T47D (cell line): Measurements from ENCODE around the gene SMU1.
A peak's percentile ranks its signal among the peaks of the same experiment; 100 is the strongest.
"Not testable (repeated sequence)": the region's sequence is repeated elsewhere in the genome, so short reads cannot be mapped to it uniquely, and the experiment has no call there.

ENCODE experiments used
- DNase-seq, 2 experiments: peaks; one replicate each; pipeline versions ENCODE4 v3.0.0 to v3.0.0-alpha.2; 2011 to 2012; ENCODE audit warnings: low read depth in 1 of 2, low spot score in 1 of 2
- JUND ChIP-seq: IDR thresholded peaks from 2 replicates; pipeline ENCODE4 v1.6.1; 2012; ENCODE audit warnings: low read depth
- in situ Hi-C: cut with HindIII; loops from 2 replicates; pipeline ENCODE4 v1.10.0; 2016; ENCODE audit warnings: low sequenced_read_pairs, low pct_unique_long_range_greater_than_20kb

Gene SMU1

DNA sequence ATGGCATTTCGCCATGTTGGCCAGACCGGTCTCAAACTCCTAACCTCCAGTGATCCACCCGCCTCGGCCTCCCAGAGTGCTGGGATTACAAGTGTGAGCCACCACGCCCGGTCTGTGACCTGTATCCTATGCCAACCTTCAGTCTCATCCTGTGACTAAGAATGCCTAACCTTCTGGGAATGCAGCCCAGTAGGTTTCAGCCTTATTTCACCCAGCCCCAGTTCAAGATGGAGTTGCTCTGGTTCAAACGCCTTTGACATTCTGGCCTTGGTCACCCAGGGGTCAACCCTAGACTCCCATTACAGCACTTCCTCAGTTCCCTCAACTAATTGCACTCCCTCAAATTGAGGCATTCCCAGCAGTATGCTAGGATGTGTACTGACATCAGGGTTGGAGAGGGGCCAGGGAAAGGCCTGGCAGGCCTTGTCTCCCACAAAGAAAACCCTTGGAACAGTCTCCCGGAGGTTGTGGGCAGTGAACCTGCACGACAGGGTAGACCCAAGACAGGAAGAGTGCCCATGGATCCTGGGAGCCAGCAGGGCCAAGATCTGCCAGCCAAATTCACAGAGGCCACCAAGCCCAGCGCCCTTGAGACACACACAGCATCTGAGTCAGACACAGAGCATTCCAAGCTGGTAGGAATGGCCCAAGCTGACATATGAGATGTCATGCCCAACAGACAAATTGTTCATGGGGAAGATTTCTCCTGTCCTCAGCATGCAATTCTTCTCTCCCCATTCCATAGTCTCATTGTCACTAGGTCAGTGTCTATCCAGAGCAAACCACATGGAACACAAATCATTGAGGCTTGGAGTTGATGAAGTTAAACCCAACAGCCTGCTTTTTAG is 24.9 kb upstream of the SMU1 start:
- TF ChIP-seq JUND = no peak
- in situ Hi-C loops = no loop called here
- no peak for DNase-seq

DNA sequence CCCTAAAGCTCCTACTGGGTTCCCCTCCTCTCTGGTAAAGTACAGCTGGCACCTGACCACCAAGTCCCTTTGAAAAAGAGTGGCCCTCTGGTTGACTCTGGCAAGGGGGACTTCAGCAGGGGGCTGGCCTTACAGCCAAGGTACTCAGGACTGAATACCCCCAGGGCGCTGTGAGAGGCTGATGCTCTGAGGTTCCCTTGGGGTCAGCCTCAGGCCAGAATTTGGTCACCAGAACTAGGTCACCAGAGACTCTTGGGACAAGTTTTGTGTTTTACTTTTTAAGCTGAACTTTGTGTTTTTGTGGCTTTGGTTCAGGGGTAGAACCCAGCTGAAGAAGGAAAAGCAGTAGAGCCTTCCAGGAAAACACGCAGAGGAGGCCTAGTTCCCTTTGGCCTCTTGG is 23.3 kb upstream of the SMU1 start:
- TF ChIP-seq JUND = no peak

DNA sequence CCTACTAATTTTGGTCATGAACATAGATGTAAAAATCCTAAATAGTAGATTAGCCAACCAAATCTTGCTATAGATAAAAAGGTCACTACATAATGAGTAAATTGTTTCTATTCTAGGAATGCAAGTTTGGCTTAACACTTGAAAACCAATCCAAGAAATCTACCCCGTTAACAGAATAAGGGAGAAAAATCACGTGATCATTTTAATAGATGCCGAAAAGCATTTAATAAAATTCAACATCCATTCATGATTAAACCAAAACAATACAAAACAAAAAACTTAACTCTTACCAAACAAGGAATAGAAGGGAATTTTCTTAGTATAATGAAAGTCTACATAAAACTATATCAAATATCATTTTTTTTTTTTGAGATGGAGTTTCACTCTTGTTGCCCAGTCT is 20.7 kb upstream of the SMU1 start:
- no peak for DNase-seq
- in situ Hi-C loops = no loop called here
- TF ChIP-seq JUND = no peak

More for the DNA sequence above, 23.3 kb upstream of the SMU1 start:
- in situ Hi-C loops = no loop called here
- DNase-seq = no peak

DNA sequence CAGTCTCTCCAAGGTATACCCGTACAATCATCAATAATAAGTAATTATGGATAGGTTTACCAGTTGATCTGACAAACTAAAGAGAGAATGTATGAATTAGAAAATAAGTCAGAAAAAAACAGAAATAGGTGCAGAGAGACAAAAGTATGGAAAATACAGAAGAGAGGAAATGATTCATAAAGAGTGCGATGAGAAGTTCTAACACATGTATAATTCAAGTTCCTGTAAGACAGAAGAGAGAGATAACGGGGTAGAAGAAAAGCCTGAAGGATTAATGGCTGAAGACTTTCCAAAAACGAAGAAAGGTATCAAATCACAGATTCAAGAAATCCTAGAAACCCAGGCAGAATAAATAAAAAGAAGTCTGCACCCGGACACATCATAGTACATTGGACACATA is 16.2 kb upstream of the SMU1 start:
- no peak for DNase-seq
- no peak for TF ChIP-seq JUND
- in situ Hi-C loops = no loop called here

DNA sequence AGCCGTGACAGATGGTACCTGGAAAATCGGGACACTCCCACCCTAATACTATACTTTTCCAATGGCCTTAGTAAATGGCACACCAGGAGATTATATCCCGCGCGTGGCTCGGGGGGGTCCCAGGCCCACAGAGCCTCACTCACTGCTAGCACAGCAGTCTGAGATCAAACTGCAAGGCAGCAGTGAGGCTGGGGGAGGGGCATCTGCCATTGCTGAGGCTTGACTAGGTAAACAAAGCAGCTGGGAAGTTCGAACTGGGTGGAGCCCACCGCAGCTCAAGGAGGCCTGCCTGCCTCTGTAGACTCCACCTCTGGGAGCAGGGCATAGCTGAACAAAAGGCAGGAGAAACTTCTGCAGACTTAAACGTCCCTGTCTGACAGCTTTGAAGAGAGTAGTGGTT is 9.2 kb upstream of the SMU1 start:
- DNase-seq, in situ Hi-C loops: not testable (repeated sequence)

DNA sequence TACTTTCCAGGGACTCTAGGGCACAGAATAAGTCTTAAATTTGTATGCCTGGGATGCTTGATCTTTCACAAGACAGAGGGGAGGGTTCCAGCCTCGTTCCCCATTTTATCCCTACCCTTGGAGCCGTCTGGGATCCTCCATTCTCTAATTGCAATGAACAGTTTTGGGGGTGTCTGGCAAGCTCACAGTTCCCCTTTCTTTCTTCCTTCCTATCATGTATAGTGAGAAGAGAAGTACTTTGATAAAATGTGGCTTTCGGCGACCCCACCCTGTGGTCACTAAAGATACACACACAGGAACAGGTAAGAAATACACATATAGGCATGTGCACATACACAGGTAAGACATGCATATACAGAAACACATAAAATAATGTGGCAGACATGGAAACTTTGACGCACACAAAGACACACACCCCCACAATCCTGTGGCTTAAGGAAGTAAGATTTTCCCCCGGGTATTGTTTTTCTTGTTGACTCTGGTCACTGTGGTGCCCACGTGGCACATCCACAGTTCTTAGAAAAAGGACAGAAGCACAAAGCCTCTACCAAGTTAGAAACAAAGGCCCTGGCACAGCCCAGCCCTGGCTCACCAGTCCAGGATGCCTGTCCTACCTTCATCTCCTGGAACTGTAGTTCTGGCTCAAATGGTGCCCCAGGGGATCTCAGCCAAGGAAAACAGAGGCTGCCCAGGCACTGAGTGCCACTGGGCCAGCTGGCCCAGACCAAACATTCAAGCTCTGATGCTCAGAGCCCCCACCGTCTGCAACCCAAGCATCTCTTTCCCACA is 6.3 kb upstream of the SMU1 start:
- peak in 1 of 2 experiments; percentile 80 for DNase-seq
- in situ Hi-C loops = no loop called here

DNA sequence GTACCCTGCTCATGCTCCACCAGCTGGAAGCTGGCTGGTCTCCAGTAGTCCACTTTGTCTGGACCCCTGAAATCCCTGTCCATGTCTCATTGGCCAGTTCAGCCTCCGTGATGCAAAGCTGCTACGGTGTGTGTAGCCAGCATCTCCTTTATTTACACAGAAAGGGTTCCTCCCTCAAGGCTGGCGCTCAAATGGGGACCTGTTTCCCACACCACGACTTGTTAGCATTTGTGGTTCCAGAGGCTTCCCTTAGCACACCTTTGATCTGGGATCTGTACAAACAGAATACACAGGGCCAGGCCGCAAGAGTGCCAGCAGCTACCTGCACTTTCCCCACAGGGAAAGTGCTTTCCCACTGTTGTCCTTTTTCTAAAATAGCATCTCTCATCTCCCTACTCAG is 5.7 kb upstream of the SMU1 start:
- no peak for TF ChIP-seq JUND
- in situ Hi-C loops = no loop called here
- peak; percentile 17 to 94 for DNase-seq

More for the DNA sequence above, 6.3 kb upstream of the SMU1 start:
- TF ChIP-seq JUND = no peak

DNA sequence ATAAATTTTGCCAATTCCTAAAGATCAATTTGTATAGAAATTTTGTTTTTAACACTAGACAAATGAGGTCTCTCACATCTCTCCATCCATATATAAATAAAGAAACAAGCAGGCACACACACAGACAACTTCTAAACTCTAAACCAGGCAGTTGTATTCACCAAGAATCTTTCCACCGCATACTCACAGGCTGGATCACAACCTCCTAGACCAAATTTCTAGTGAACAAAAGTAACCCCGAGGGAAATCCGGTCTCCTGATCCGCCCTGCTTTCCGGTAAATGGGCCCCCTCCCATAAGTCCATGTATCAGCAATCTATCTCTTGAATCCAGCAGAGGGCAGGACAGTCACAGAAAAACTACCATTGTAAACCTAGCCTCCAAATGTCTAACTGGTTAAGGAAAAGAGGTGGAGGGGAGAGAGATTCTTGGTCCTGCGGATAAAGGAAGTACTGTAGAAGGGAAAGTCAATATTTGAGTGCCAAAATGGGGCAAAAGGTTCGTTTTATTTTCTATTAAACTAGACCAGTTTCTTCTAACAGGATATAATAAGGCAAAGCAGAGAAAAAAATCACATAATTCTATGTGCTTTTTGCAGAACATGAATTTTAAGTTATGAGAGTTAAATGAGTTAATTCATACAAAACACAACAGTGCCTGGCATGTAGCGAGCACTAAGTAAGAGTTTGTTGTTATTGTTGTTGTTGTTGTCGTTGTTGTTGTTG is 4.8 kb upstream of the SMU1 start:
- DNase-seq = peak; percentile 41 to 89
- no peak for TF ChIP-seq JUND
- in situ Hi-C loops = no loop called here

DNA sequence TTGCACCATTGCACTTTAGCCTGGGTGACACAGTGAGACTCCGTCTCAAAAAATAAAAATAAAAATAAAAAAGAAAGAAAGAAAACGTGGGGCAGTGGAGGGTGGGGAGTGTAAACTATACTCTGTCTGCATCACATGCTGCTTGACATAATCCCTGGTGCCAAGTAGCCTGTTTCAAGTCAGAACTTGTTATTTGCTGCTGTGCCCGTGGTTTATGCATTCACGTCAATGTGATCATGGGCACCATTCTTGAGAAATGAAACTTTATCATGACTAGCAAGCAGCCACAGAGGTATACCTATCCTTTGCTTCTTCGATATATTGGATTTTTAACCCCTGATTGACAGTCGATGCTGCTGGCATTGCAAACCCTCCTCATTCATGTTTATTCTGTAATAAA is 4.1 kb upstream of the SMU1 start:
- in situ Hi-C loops = no loop called here

DNA sequence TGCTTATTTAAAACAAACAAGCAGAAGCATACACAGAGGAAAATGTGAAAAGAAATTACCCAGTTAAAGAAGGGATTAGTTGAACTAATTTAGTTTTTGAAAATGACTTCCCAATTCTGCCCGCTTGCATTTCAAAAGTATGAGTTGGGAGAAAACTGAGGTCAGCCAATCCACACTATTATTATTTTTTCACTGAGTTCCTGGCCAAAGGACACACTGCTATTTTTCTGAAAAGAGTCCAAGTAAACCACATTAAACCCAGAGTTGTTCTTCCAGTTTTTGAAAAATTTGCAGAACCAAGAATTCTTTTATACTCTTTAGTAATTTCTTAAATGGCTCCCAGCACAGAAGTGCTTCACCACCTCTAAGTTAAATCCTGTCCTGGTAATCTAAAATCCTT is 7.5 kb downstream of the SMU1 start:
- no peak for TF ChIP-seq JUND
- in situ Hi-C loops = no loop called here
- DNase-seq = no peak

More for the DNA sequence above, 4.1 kb upstream of the SMU1 start:
- DNase-seq = no peak
- TF ChIP-seq JUND = no peak

DNA sequence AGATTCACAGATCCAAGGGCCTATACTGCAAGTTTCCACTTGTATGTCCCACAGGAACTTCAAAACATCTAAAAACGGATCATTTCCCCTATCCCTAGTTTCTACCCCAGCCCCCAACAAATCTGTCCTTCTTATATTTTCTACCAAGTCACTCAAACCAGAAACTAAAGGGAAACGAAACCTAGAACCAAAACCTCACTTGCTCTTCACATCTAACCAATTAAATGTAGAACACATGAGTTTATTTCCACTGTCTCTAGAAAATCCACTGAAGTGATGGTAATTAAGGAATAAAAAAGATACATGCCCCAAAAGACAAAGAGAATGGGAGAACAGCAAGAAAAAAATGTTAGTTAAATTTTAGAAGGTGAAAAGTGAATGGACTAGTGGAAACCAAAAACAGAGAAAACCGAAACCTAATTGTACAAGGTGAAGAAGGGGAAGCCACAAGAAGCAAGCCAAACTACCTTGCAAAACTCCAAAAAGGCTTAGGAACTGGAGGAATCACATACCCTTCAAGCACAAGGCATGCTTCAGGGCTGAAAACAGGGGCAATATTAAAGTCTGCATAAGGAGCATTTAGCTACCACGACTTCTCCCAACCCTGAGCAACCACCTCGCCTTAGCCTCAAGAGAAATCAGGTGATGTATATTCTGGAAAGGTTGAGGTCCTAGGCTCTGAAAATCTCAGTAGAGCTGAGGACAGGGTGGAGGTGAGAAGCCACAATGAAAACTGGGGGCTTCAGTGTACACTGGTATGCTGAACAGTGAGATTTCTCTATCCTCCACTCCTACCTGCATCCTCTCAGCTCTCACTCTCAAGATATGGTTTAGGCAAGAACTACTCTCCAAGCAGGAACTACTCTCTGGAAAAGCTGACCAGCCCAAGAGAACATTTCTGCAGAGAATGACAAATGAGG is 11.1 kb downstream of the SMU1 start:
- in situ Hi-C loops = no loop called here
- DNase-seq = no peak
- no peak for TF ChIP-seq JUND

DNA sequence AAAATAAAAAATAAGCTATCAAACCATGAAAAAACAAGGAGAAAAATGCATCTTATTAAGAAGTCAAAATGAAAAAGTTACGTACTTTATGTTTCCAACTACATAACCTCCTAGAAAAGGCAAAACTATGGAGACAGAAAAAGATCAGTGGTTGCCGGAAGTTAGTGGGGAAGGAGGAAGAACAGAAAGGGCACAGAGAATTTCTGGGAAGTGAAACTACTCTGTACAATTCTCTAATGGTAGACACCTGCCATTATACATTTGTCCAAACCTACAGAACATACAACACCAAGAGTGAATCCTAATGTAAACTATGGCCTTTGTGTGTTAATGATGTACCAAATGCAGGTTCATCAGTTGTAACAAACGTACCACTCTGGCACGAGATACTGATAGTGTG is 25.3 kb downstream of the SMU1 start:
- TF ChIP-seq JUND = no peak
- in situ Hi-C loops = no loop called here
- DNase-seq = no peak
